ENCODE results near the gene CDC123. TPM values are rescaled to one million over a fixed set of nuclear protein-coding genes. Genes with fewer than 3 reads are reported as not detected.
A peak's percentile ranks its signal among the peaks of the same experiment; 100 is the strongest.

CDC123 gene
- total RNA-seq, 1 experiment from 2014 or later, result 74.2 TPM

DNA sequence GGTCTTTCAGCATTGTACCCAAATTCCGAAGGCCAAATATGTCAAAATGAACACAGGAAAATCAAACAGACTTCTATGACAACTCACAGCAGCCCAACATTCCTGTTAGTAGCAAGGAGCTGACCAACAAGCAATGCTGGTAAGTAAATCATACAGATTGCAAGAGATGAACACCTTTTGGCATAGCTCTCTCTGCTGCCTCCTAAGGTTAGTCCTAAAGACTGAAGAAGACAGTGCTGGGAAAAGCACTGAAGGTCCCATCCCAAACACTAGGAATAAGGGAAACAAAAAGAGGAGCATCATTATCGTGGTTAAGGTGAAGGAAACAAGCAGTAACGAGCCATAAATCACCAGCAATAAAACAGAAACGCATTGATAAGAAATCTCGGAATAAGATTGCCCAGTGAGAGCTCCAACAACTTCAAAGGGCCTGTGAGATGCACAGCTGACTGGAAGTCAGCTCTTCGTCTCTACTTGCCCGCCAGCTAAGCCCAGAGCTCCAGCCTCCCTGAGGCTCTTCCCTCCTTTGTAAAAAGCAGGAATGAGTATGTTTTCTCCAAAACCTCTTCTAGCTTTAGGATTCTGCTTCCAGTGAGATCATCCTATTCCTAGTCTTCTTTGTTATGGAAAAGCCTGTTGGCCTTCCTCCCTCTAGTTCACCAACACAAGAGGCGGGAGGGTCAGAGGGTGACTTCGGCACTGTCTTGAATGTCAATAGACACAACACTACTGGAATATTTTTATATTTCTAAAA, 15.6 kb upstream of the CDC123 start:
- intact Hi-C loops (cut with micrococcal nuclease), result no loop called here
- ChIA-PET CTCF (no interaction called here), POLR2A (ENCODE audit: unreplicated experiment) (no interaction called here)
- BruUV-seq (replicated peaks), result no TSS peak
- no peak overlapping the region for H3K27ac ChIP-seq (ENCODE audit: low read length)
- no peaks in the 10 kb centered on the region; the same call in 1 of the 2 replicates for H3K36me3 ChIP-seq (ENCODE audit: low read depth, low read length)
- no peaks in the 10 kb centered on the region for H3K79me2 ChIP-seq (ENCODE audit: low read length)
- H3K9me2 ChIP-seq (replicated peaks; ENCODE audit: low read length), result no peaks in the 10 kb centered on the region
- DNase-seq, result no peak
- H3K4me2 ChIP-seq (ENCODE audit: low read length), result no peak overlapping the region
- H2AFZ ChIP-seq (ENCODE audit: low read length), result no peak overlapping the region
- H3K4me1 ChIP-seq (ENCODE audit: insufficient read depth, low read length), result no peaks in the 10 kb centered on the region
- TF ChIP-seq EZH2phosphoT487 (IDR thresholded peaks at IDR 0.05; ENCODE audit: borderline replicate concordance, low read length) (no peak), EZH2 (IDR thresholded peaks at IDR 0.05; ENCODE audit: low read length, unreplicated experiment) (no peak)
- TF ChIP-seq, protein P1, sequence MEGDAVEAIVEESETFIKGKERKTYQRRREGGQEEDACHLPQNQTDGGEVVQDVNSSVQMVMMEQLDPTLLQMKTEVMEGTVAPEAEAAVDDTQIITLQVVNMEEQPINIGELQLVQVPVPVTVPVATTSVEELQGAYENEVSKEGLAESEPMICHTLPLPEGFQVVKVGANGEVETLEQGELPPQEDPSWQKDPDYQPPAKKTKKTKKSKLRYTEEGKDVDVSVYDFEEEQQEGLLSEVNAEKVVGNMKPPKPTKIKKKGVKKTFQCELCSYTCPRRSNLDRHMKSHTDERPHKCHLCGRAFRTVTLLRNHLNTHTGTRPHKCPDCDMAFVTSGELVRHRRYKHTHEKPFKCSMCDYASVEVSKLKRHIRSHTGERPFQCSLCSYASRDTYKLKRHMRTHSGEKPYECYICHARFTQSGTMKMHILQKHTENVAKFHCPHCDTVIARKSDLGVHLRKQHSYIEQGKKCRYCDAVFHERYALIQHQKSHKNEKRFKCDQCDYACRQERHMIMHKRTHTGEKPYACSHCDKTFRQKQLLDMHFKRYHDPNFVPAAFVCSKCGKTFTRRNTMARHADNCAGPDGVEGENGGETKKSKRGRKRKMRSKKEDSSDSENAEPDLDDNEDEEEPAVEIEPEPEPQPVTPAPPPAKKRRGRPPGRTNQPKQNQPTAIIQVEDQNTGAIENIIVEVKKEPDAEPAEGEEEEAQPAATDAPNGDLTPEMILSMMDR (conservative IDR thresholded peaks at IDR 0.05; ENCODE audit: low read depth, low read length), result no peak
- no peaks in the 10 kb centered on the region for H4K20me1 ChIP-seq (ENCODE audit: low read length)
- no peaks in the 10 kb centered on the region for H3F3A ChIP-seq (ENCODE audit: low read length, unreplicated experiment)
- H3K27me3 ChIP-seq (ENCODE audit: low read length), result no peaks in the 10 kb centered on the region
- no peak for ATAC-seq
- H3K9ac ChIP-seq (ENCODE audit: low read length), result no peak overlapping the region
- no peak overlapping the region for H3K4me3 ChIP-seq (ENCODE audit: low read length)
- no peaks in the 10 kb centered on the region for H3K9me3 ChIP-seq (ENCODE audit: low read length)

DNA sequence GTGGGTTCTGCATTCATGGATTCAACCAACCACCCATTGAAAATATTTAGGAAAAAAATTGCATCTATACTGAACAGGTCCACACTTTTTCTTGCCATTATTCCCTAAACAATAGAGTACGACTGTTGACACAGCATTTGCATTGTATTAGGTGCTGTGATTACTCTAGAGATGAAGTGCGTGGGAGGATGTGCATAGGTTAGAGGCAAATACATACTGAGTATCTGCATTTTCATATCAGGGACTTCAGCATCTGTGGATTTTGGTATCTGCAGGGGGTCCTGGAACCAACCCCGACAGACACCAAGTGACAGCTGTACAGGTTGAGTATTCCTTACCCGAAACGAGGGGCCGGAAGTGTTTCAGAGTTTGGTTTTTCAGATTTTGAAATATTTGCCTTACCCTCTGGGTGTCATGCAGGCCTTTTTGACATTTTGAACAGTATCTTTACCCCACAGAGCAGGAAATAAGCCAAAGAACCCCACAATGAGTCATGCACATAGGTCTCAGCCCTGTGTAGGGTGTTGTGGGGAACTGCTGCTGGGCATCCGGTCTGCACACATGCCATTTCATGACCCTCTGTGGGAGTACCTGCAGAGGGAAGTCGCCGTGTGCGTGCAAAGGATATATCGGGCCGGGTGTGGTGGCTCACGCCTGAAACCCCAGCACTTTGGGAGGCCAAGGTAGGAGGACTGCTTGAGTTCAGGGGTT, 14.8 kb upstream of the CDC123 start:
- H3K4me2 ChIP-seq (ENCODE audit: low read length), result no peak overlapping the region
- no peaks in the 10 kb centered on the region for H3K79me2 ChIP-seq (ENCODE audit: low read length)
- ATAC-seq (peak; percentile 58), DNase-seq (peak; percentile 3)
- no peaks in the 10 kb centered on the region for H3K27me3 ChIP-seq (ENCODE audit: low read length)
- no peak overlapping the region for H2AFZ ChIP-seq (ENCODE audit: low read length)
- H3K9ac ChIP-seq (ENCODE audit: low read length), result no peak overlapping the region
- intact Hi-C loops (cut with micrococcal nuclease), result no loop called here
- H3K9me2 ChIP-seq (replicated peaks; ENCODE audit: low read length), result no peaks in the 10 kb centered on the region
- no peak overlapping the region for H3K4me3 ChIP-seq (ENCODE audit: low read length)
- H4K20me1 ChIP-seq (ENCODE audit: low read length), result no peaks in the 10 kb centered on the region
- H3F3A ChIP-seq (ENCODE audit: low read length, unreplicated experiment), result no peaks in the 10 kb centered on the region
- H3K4me1 ChIP-seq (ENCODE audit: insufficient read depth, low read length), result peaks cover 2% of the 10 kb centered on the region; the same call in 1 of the 2 replicates
- no peaks in the 10 kb centered on the region; the same call in none of the 2 replicates for H3K36me3 ChIP-seq (ENCODE audit: low read depth, low read length)
- TF ChIP-seq EZH2phosphoT487 (IDR thresholded peaks at IDR 0.05; ENCODE audit: borderline replicate concordance, low read length) (no peak), EZH2 (IDR thresholded peaks at IDR 0.05; ENCODE audit: low read length, unreplicated experiment) (no peak)
- TF ChIP-seq, protein P1 (conservative IDR thresholded peaks at IDR 0.05; ENCODE audit: low read depth, low read length), result no peak
- no peak overlapping the region for H3K27ac ChIP-seq (ENCODE audit: low read length)
- ChIA-PET POLR2A (ENCODE audit: unreplicated experiment) (no interaction called here), CTCF (no interaction called here)
- no TSS peak for BruUV-seq (replicated peaks)
- H3K9me3 ChIP-seq (ENCODE audit: low read length), result no peaks in the 10 kb centered on the region

DNA sequence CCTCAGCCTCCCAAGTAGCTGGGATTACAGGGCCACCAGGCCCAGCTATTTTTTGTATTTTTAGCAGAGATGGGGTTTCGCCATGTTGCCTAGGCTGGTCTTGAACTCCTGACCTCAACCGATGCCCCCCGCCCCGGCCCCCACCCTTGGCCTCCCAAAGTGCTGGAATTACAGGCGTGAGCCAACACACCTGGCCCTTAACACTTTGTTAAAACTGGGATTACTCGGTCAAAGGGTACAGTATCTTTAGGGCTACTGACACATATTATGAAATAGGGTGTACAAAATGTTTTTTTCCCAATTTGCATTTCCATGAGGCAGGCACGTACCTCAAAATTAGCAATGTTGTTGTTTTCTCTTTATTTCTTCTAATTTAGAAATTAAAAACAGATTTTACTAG, 11.8 kb upstream of the CDC123 start:
- DNase-seq, result no peak
- Histone ChIP-seq H3F3A (ENCODE audit: low read length, unreplicated experiment) (no peaks in the 10 kb centered on the region), H3K4me2 (ENCODE audit: low read length) (no peak overlapping the region), H2AFZ (ENCODE audit: low read length) (no peak overlapping the region), H3K9ac (ENCODE audit: low read length) (no peak overlapping the region), H4K20me1 (ENCODE audit: low read length) (no peaks in the 10 kb centered on the region), H3K36me3 (ENCODE audit: low read depth, low read length) (no peaks in the 10 kb centered on the region; the same call in none of the 2 replicates), H3K4me3 (ENCODE audit: low read length) (no peak overlapping the region), H3K79me2 (ENCODE audit: low read length) (no peaks in the 10 kb centered on the region), H3K9me2 (replicated peaks; ENCODE audit: low read length) (no peaks in the 10 kb centered on the region), H3K27me3 (ENCODE audit: low read length) (no peaks in the 10 kb centered on the region), H3K9me3 (ENCODE audit: low read length) (no peaks in the 10 kb centered on the region), H3K27ac (ENCODE audit: low read length) (no peak overlapping the region), H3K4me1 (ENCODE audit: insufficient read depth, low read length) (peaks cover 4% of the 10 kb centered on the region; the same call in 1 of the 2 replicates)
- TF ChIP-seq EZH2phosphoT487 (IDR thresholded peaks at IDR 0.05; ENCODE audit: borderline replicate concordance, low read length), result no peak
- no peak for TF ChIP-seq EZH2 (IDR thresholded peaks at IDR 0.05; ENCODE audit: low read length, unreplicated experiment)
- POLR2A ChIA-PET (ENCODE audit: unreplicated experiment), result no interaction called here
- no peak for ATAC-seq
- CTCF ChIA-PET, result no interaction called here
- no TSS peak for BruUV-seq (replicated peaks)
- intact Hi-C loops (cut with micrococcal nuclease), result no loop called here
